Neural crest cell (in vitro differentiated cells): ENCODE measurements around the gene SHC1. TPM values are rescaled to one million over a fixed set of nuclear protein-coding genes. Genes with fewer than 3 reads are reported as not detected.

Source experiments
- DNase-seq: peaks from one replicate; pipeline ENCODE4 v3.0.0; 2021; ENCODE audit warnings: low read depth, mixed read lengths, low spot score
- H3K27ac Mint-ChIP-seq: one replicate; pipeline ENCODE4 v1.8.0; 2021; ENCODE audit warnings: mild to moderate bottlenecking, mixed read lengths; ENCODE audit not compliant: unreplicated experiment
- H3K27me3 Mint-ChIP-seq: 2 replicates; pipeline ENCODE4 v1.8.0; 2021; ENCODE audit warnings: low read depth, mild to moderate bottlenecking, mixed read lengths
- H3K36me3 Mint-ChIP-seq: 2 replicates; pipeline ENCODE4 v1.8.0; 2021; ENCODE audit warnings: low read depth, mild to moderate bottlenecking, mixed read lengths
- H3K4me1 Mint-ChIP-seq: 2 replicates; pipeline ENCODE4 v1.8.0; 2021; ENCODE audit warnings: mixed read lengths
- H3K4me3 Mint-ChIP-seq: one replicate; pipeline ENCODE4 v1.8.0; 2021; ENCODE audit warnings: mild to moderate bottlenecking, mixed read lengths
- H3K9me3 Mint-ChIP-seq: 2 replicates; pipeline ENCODE4 v1.8.0; 2021; ENCODE audit warnings: mixed read lengths
- long read RNA-seq: library from polyadenylated mRNA; unstranded; transcript quantifications from one replicate; pipeline ENCODE4 v2.0.0, GENCODE V29; 2020
- total RNA-seq: library from RNA; stranded (reverse); gene quantifications from 2 replicates; pipeline ENCODE4 v1.2.1, GENCODE V29; 2021
- TF ChIP-seq, protein P1 (sequence below): fragments of 200-600 bp; sonication (generic); conservative IDR thresholded peaks from 2 replicates; pipeline ENCODE4 v1.5.0; 2021; ENCODE audit warnings: antibody characterized with exemption, mild to moderate bottlenecking

The SHC1 gene
- total RNA-seq = 90.3 and 92.9 TPM in 2 replicates
- long read RNA-seq, partial matches to known transcripts = 2 of 10 reads
- long read RNA-seq, other reads (novel, unspliced or antisense) = 7 of 10 reads

- Mint-ChIP-seq H3K27me3 (no peaks in the 10 kb centered on the region), H3K27ac (peak within 1 kb of the TSS; percentile 98), H3K9me3 (no peaks in the 10 kb centered on the region), H3K36me3 (no peaks in the 10 kb centered on the region), H3K4me1 (peaks cover 41% of the 10 kb centered on the region), H3K4me3 (peak within 1 kb of the TSS; percentile 86)
- peak; percentile 73 for DNase-seq
- TF ChIP-seq, protein P1, sequence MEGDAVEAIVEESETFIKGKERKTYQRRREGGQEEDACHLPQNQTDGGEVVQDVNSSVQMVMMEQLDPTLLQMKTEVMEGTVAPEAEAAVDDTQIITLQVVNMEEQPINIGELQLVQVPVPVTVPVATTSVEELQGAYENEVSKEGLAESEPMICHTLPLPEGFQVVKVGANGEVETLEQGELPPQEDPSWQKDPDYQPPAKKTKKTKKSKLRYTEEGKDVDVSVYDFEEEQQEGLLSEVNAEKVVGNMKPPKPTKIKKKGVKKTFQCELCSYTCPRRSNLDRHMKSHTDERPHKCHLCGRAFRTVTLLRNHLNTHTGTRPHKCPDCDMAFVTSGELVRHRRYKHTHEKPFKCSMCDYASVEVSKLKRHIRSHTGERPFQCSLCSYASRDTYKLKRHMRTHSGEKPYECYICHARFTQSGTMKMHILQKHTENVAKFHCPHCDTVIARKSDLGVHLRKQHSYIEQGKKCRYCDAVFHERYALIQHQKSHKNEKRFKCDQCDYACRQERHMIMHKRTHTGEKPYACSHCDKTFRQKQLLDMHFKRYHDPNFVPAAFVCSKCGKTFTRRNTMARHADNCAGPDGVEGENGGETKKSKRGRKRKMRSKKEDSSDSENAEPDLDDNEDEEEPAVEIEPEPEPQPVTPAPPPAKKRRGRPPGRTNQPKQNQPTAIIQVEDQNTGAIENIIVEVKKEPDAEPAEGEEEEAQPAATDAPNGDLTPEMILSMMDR = no peak
These were observed at the start of gene SHC1 for GRCh38 chr1:154970631-154971340. Gene SHC1 (minus strand): TSS chr1:154970747. CDS start chr1:154970526, 221 bp downstream.

DNA sequence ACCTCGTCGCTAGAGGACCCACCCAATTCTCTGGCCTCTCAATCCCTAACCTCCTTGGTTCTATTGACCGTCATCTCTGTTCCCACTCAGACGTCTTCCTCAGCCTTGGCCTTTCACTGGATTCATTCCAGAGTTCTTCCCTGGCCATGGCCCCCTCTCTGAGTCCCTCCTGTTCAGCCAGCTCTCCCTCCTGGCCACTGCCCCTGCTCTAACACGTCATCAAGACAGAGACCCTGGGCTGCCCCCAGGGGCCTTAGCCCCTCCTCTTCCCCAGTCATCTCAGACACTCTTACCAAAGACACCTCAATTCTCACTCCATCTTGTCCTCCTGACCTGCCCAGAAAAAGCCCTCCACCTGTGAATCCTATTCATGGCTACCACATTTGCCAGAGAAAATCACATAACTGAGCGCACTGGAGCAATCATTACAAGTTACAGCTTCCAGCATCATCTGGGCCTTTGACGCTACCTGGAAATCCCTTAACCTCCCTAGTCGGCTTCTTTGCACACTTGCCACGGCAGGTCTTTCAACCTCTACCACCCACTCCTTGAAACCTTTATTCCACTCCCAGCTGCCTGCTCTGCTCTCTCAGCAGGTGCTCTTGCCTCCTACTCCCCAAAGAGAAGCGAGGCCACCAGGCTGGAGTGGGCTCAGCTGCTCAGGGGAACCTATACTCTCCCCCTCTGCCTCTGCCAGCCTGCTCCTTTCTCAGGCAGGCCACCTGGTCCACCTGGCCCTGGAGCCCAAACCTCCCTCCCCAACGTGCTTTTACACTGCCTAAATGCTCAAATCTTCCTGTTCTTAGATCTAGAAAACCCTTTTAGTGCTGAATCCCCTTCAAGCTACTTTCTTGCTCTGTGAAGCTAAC lies 49.1 kb upstream of the SHC1 start:
- no peaks in the 10 kb centered on the region for H3K27me3 Mint-ChIP-seq
- TF ChIP-seq, protein P1 = no peak
- H3K4me3 Mint-ChIP-seq = peak overlapping the region; percentile 20
- no peaks in the 10 kb centered on the region for H3K9me3 Mint-ChIP-seq
- H3K27ac Mint-ChIP-seq = no peak overlapping the region
- H3K36me3 Mint-ChIP-seq = no peaks in the 10 kb centered on the region
- DNase-seq = no peak
- peaks cover 20% of the 10 kb centered on the region for H3K4me1 Mint-ChIP-seq

DNA sequence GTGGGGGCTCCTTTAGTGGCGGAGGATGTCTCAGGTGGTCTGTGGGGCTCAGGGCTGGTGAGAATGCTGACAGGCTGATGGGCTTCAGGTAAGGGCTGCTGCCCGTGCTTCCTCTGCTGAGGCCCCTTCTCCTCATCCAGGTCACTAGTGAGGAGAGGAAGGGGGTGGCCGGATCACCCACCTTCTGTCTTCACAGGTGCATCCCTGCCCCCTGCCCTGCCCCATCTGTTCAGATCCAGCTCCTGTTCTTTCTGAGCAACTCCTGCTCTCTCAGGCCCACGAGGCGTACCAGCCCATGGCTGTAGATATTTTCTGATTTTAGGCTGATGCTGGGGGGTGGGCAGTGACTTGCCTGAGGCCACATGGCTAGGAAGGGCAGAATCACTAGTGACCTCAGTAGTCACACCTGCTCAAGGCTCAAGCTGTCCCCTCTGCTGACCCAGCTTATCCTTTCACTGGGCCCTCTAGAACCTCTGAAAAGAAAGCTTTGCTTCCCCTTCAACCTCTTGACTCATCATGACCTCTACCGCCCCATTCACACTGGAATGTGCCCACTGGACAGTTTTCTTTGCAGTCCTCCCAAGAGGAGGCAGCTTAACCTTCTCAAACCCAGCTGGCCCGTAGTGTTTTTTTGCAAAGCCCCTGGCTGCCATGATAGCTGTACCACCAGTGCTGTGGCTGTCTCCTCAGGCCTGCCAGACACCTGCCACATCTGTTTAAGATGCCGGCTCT lies 48.2 kb upstream of the SHC1 start:
- peaks cover 20% of the 10 kb centered on the region for H3K4me1 Mint-ChIP-seq
- DNase-seq = no peak
- H3K4me3 Mint-ChIP-seq = no peak overlapping the region
- peak overlapping the region; percentile 30 for H3K27ac Mint-ChIP-seq
- TF ChIP-seq, protein P1 = no peak
- H3K27me3 Mint-ChIP-seq = no peaks in the 10 kb centered on the region
- no peaks in the 10 kb centered on the region for H3K36me3 Mint-ChIP-seq
- H3K9me3 Mint-ChIP-seq = no peaks in the 10 kb centered on the region

- no peaks in the 10 kb centered on the region for H3K9me3 Mint-ChIP-seq
- peaks cover 22% of the 10 kb centered on the region for H3K4me1 Mint-ChIP-seq
- H3K36me3 Mint-ChIP-seq = no peaks in the 10 kb centered on the region
- H3K4me3 Mint-ChIP-seq = peak overlapping the region; percentile 57
- no peaks in the 10 kb centered on the region for H3K27me3 Mint-ChIP-seq
- no peak for DNase-seq
- H3K27ac Mint-ChIP-seq = no peak overlapping the region
- TF ChIP-seq, protein P1 = no peak
These were observed 47.4 kb upstream of the SHC1 start for GRCh38 chr1:155017946-155018316.
